ENCODE data around the gene USP12.

GRCh38 chr13:27183561-27184147, 12.0 kb upstream of the USP12 start:
- TF ChIP-seq EP300 (IDR thresholded peaks at IDR 0.05) = no peak
- TF ChIP-seq, protein P1, sequence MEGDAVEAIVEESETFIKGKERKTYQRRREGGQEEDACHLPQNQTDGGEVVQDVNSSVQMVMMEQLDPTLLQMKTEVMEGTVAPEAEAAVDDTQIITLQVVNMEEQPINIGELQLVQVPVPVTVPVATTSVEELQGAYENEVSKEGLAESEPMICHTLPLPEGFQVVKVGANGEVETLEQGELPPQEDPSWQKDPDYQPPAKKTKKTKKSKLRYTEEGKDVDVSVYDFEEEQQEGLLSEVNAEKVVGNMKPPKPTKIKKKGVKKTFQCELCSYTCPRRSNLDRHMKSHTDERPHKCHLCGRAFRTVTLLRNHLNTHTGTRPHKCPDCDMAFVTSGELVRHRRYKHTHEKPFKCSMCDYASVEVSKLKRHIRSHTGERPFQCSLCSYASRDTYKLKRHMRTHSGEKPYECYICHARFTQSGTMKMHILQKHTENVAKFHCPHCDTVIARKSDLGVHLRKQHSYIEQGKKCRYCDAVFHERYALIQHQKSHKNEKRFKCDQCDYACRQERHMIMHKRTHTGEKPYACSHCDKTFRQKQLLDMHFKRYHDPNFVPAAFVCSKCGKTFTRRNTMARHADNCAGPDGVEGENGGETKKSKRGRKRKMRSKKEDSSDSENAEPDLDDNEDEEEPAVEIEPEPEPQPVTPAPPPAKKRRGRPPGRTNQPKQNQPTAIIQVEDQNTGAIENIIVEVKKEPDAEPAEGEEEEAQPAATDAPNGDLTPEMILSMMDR (IDR thresholded peaks at IDR 0.05) = no peak
- TF ChIP-seq POLR2AphosphoS5 (IDR thresholded peaks at IDR 0.05) = no peak

Measured in suprapubic skin (tissue), 4 donors.